T-helper 17 cell (primary cell): ENCODE results near the gene PAEP. TPM values are rescaled to one million over a fixed set of nuclear protein-coding genes. Genes with fewer than 3 reads are reported as not detected.
"Not testable (repeated sequence)": the region's sequence is repeated elsewhere in the genome, so short reads cannot be mapped to it uniquely, and the experiment has no call there.

Source experiments
- ATAC-seq: fragments of 150-1000 bp; cut with Tn5 transposase; 2 replicates; pipeline ENCODE4 v1.10.0; 2021; ENCODE audit warnings: mild to moderate bottlenecking, moderate library complexity
- DNase-seq, 3 donors: peaks; one replicate each; pipeline versions ENCODE4 v3.0.0 to v3.0.0-alpha.2; 2020 to 2021
- H3K9me3 ChIP-seq: one replicate; pipeline ENCODE4 v1.7.0; 2013; ENCODE audit warnings: low read length, mild to moderate bottlenecking; ENCODE audit not compliant: control insufficient read depth, poor library complexity, severe bottlenecking
- H3K27ac Mint-ChIP-seq: one replicate; pipeline ENCODE4 v1.8.0; 2022; ENCODE audit warnings: mild to moderate bottlenecking, moderate library complexity, mixed read lengths
- H3K27me3 Mint-ChIP-seq: one replicate; pipeline ENCODE4 v1.8.0; 2022; ENCODE audit warnings: mixed read lengths
- H3K36me3 Mint-ChIP-seq: one replicate; pipeline ENCODE4 v1.8.0; 2022; ENCODE audit warnings: low read depth, mixed read lengths
- H3K4me1 Mint-ChIP-seq: one replicate; pipeline ENCODE4 v1.8.0; 2022; ENCODE audit warnings: mild to moderate bottlenecking, mixed read lengths
- H3K4me3 Mint-ChIP-seq: one replicate; pipeline ENCODE4 v1.8.0; 2022; ENCODE audit warnings: mild to moderate bottlenecking, moderate library complexity, mixed read lengths
- total RNA-seq, 4 donors: library from RNA in 2 of 4; stranded (reverse) in 2 of 4; gene quantifications; one replicate each; pipeline ENCODE4 v1.2.3 and lab custom pipeline; 2022 to 2026

PAEP gene
- total RNA-seq, 2 donors from 2014 or later = not detected

GRCh38 chr9:135533113-135533512 is 28.4 kb upstream of the PAEP start:
- Mint-ChIP-seq H3K27me3 (peaks cover 51% of the 10 kb centered on the region), H3K36me3 (peaks cover 2% of the 10 kb centered on the region), H3K27ac (no peak overlapping the region), H3K4me1 (peaks cover 2% of the 10 kb centered on the region), H3K4me3 (no peak overlapping the region)
- DNase-seq (no peak), ATAC-seq (no peak)
- no peaks in the 10 kb centered on the region for H3K9me3 ChIP-seq

- peaks cover 56% of the 10 kb centered on the region for H3K27me3 Mint-ChIP-seq
- H3K4me3 Mint-ChIP-seq = no peak overlapping the region
- peaks cover 2% of the 10 kb centered on the region for H3K4me1 Mint-ChIP-seq
- no peak for DNase-seq
- H3K27ac Mint-ChIP-seq = no peak overlapping the region
- no peak for ATAC-seq
- H3K9me3 ChIP-seq = no peaks in the 10 kb centered on the region
- H3K36me3 Mint-ChIP-seq = peaks cover 2% of the 10 kb centered on the region
These were observed 27.9 kb upstream of the PAEP start for GRCh38 chr9:135533674-135534073.

- not testable (repeated sequence) for H3K9me3 ChIP-seq, H3K4me1 Mint-ChIP-seq, H3K36me3 Mint-ChIP-seq, H3K4me3 Mint-ChIP-seq, DNase-seq, H3K27ac Mint-ChIP-seq, ATAC-seq
- H3K27me3 Mint-ChIP-seq = peaks cover 62% of the 10 kb centered on the region
These were observed 27.3 kb upstream of the PAEP start for GRCh38 chr9:135534192-135534711.

GRCh38 chr9:135534826-135535225 is 26.7 kb upstream of the PAEP start:
- not testable (repeated sequence) for H3K27ac Mint-ChIP-seq, H3K9me3 ChIP-seq, H3K36me3 Mint-ChIP-seq, DNase-seq, H3K4me1 Mint-ChIP-seq, H3K4me3 Mint-ChIP-seq, ATAC-seq
- peaks cover 68% of the 10 kb centered on the region for H3K27me3 Mint-ChIP-seq

GRCh38 chr9:135535631-135536030 is 25.9 kb upstream of the PAEP start:
- ATAC-seq = not testable (repeated sequence)

GRCh38 chr9:135536216-135536615 is 25.3 kb upstream of the PAEP start:
- no peaks in the 10 kb centered on the region for H3K9me3 ChIP-seq
- no peak for ATAC-seq
- no peak overlapping the region for H3K27ac Mint-ChIP-seq
- no peaks in the 10 kb centered on the region for H3K4me1 Mint-ChIP-seq
- H3K4me3 Mint-ChIP-seq = no peak overlapping the region
- H3K36me3 Mint-ChIP-seq = no peaks in the 10 kb centered on the region
- no peak for DNase-seq
- H3K27me3 Mint-ChIP-seq = peaks cover 71% of the 10 kb centered on the region

More at GRCh38 chr9:135535631-135536030, 25.9 kb upstream of the PAEP start:
- H3K27me3 Mint-ChIP-seq = peaks cover 75% of the 10 kb centered on the region
- H3K4me3 Mint-ChIP-seq, H3K36me3 Mint-ChIP-seq, H3K9me3 ChIP-seq, H3K27ac Mint-ChIP-seq, H3K4me1 Mint-ChIP-seq, DNase-seq: not testable (repeated sequence)

GRCh38 chr9:135543262-135543894 is 18.2 kb upstream of the PAEP start:
- H3K27ac Mint-ChIP-seq, ATAC-seq, H3K4me1 Mint-ChIP-seq, DNase-seq, H3K36me3 Mint-ChIP-seq, H3K4me3 Mint-ChIP-seq, H3K9me3 ChIP-seq: not testable (repeated sequence)
- H3K27me3 Mint-ChIP-seq = peaks cover 46% of the 10 kb centered on the region

GRCh38 chr9:135544981-135545635 is 16.4 kb upstream of the PAEP start:
- Mint-ChIP-seq H3K27ac (no peak overlapping the region), H3K4me3 (no peak overlapping the region), H3K4me1 (no peaks in the 10 kb centered on the region), H3K36me3 (no peaks in the 10 kb centered on the region), H3K27me3 (peaks cover 29% of the 10 kb centered on the region)
- H3K9me3 ChIP-seq = no peaks in the 10 kb centered on the region
- DNase-seq (no peak), ATAC-seq (no peak)

- not testable (repeated sequence) for H3K9me3 ChIP-seq, H3K27ac Mint-ChIP-seq, DNase-seq, ATAC-seq, H3K4me1 Mint-ChIP-seq, H3K36me3 Mint-ChIP-seq, H3K4me3 Mint-ChIP-seq
- H3K27me3 Mint-ChIP-seq = peaks cover 29% of the 10 kb centered on the region
These were observed 15.8 kb upstream of the PAEP start, which contains the start of gene OBP2A for GRCh38 chr9:135545646-135546176. TSS of gene OBP2A (plus strand) at chr9:135546126. CDS start at chr9:135546181, 55 bp downstream.

GRCh38 chr9:135546792-135547617 is 14.6 kb upstream of the PAEP start:
- H3K27me3 Mint-ChIP-seq = peaks cover 32% of the 10 kb centered on the region
- not testable (repeated sequence) for H3K27ac Mint-ChIP-seq, DNase-seq, H3K4me3 Mint-ChIP-seq, H3K4me1 Mint-ChIP-seq, H3K36me3 Mint-ChIP-seq, ATAC-seq, H3K9me3 ChIP-seq

- Mint-ChIP-seq H3K27me3 (peaks cover 27% of the 10 kb centered on the region), H3K4me3 (no peak overlapping the region), H3K4me1 (no peaks in the 10 kb centered on the region), H3K36me3 (no peaks in the 10 kb centered on the region), H3K27ac (no peak overlapping the region)
- ATAC-seq = no peak
- H3K9me3 ChIP-seq = no peaks in the 10 kb centered on the region
- DNase-seq = no peak
These were observed 13.5 kb upstream of the PAEP start for GRCh38 chr9:135547756-135548736.
